Activated CD8-positive, alpha-beta memory T cell treated with anti-CD3 and anti-CD28 coated beads for 36 hours (primary cell): Measurements from ENCODE around the gene CCL1. TPM values are rescaled to one million over a fixed set of nuclear protein-coding genes. Genes with fewer than 3 reads are reported as not detected.
"Not testable (repeated sequence)": the region's sequence is repeated elsewhere in the genome, so short reads cannot be mapped to it uniquely, and the experiment has no call there.

Experiments
- CTCF ChIA-PET: fragments of 350-600 bp; sonication (Branson Sonifier 250); formaldehyde crosslinking; loops from one replicate; lab custom pipeline; 2021; ENCODE audit warnings: antibody characterized with exemption; lab: Charles Lee
- POLR2A ChIA-PET: fragments of 350-600 bp; sonication (Branson Sonifier 250); formaldehyde crosslinking; loops from one replicate; lab custom pipeline; 2021; ENCODE audit warnings: antibody characterized with exemption; lab: Charles Lee
- total RNA-seq, 2 experiments: library from RNA; stranded (reverse); gene quantifications; one replicate each; pipeline ENCODE4 v1.2.3, GENCODE V29; 2021

The CCL1 gene
- total RNA-seq, 2 experiments from 2014 or later = 20.3 to 21.9 TPM

GRCh38 chr17:34366529-34367107 is 3.6 kb upstream of the CCL1 start:
- ChIA-PET POLR2A (no interaction called here), CTCF (no interaction called here)

DNA sequence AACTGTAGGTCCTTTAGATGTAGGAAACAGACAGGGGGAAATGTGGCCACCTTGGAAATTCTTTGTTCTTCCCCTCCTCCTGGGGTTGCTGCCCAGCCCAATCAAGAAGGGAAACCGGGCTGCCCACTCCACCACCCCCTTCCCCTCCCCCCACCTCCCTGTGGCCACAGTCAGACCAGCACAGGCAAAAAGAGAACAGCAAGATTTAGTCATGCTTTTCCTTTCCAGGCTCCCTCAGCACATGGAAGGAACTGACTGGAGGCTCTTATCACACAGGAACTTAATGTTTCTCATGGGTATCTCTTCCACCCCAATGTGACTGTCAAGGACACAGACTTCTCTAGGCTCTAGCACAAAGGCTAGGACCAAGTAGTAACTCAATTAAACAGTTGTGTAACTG is 3.0 kb upstream of the CCL1 start:
- ChIA-PET CTCF (no interaction called here), POLR2A (no interaction called here)

GRCh38 chr17:34365340-34365739 is 2.3 kb upstream of the CCL1 start:
- CTCF ChIA-PET = no interaction called here
- POLR2A ChIA-PET = no interaction called here

DNA sequence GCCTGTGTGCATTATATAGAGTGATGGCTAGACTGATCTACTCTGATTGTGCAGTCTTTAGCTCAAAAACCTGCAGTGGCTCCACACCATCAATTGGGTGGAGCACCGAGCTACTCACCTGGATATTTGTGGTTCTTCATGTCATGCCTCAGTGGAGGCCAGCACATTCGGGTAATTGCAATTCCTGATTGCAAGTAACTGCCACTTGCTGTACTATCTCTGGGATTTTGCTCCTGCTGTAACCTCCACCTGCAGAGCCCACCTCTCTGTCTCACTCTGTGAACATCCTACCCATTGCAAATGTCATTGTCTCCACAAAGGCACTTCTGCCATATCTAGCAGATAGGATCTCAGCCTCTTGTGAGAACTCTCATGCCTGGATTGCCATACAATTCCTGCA is 1.7 kb upstream of the CCL1 start:
- CTCF ChIA-PET = interaction anchor here (0.6 kb wide), 1 partner anchor 193 kb away, joined by 3 read pairs; no protein-coding TSS in a partner anchor
- POLR2A ChIA-PET = no interaction called here

DNA sequence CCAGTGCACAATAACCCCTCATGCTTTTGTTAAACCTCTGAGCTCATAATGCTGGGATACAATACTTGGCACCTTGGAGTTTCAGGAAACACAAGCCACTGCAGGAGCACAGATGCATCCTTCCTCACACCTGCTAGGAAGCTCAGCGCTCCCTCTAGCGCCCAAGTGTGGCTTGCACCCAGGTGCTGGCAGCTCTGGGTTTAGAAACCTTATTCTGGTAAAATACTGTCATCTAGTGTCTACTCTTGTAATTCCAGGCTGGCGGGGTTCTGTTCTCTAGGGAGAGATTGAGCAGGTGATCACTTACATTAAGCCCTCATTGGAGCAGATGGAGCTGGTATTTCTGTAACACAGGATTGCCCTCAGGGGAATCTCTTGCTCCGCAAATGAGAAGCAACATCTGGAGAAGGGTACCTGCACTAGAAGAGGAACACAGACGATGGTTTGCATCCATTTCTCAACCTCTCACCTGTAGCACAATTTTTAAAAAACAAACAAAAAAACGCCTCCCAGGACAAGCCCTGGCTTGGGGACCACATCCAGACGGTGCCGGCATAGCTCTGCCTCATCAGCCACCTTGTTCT is 1.5 kb downstream of the CCL1 start:
- CTCF ChIA-PET = interaction anchor here (0.7 to 5.5 kb wide), 27 partner anchors 9 to 393 kb away, joined by 3 to 106 read pairs (median 4); partner anchors contain the start of gene CCL2
- POLR2A ChIA-PET = no interaction called here

GRCh38 chr17:34360601-34361270 is 2.3 kb downstream of the CCL1 start:
- POLR2A ChIA-PET = no interaction called here
- CTCF ChIA-PET = interaction anchor here (0.8 to 5.5 kb wide), 23 partner anchors 10 to 392 kb away, joined by 3 to 106 read pairs (median 4); partner anchors contain the start of gene CCL2

- ChIA-PET CTCF (interaction anchor here (1.4 to 5.5 kb wide), 2 partner anchors 156 to 187 kb away, joined by 3 to 106 read pairs; no protein-coding TSS in a partner anchor), POLR2A (no interaction called here)
Measured at GRCh38 chr17:34358631-34359030, 4.4 kb downstream of the CCL1 start.

- POLR2A ChIA-PET = no interaction called here
- CTCF ChIA-PET = no interaction called here
Measured at GRCh38 chr17:34357398-34357797, 5.6 kb downstream of the CCL1 start.

DNA sequence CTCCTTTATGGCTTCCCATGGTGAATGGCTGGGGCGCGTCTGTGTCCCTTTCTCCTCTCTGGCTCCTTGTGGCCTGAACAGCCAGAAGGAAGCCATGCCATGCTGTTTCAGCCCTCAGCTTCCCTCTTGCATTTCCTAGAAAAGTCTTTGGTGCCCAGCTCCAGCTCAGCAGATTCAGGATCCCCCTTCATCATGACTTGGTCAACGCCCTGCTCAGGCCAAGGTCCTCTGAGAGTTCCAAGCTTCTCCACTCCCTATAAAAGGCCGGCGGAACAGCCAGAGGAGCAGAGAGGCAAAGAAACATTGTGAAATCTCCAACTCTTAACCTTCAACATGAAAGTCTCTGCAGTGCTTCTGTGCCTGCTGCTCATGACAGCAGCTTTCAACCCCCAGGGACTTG is 6.8 kb downstream of the CCL1 start, which contains the start of gene CCL13:
TSS of gene CCL13 (plus strand) at position 287 of the 400 bp plus-strand sequence. CDS start at position 334, 47 bp downstream.
- ChIA-PET CTCF (no interaction called here), POLR2A (no interaction called here)

GRCh38 chr17:34354637-34355036 is 8.4 kb downstream of the CCL1 start:
- CTCF ChIA-PET = interaction anchor here (1.9 kb wide), 1 partner anchor 154 kb away, joined by 7 read pairs; no protein-coding TSS in a partner anchor
- POLR2A ChIA-PET = no interaction called here

- CTCF ChIA-PET = no interaction called here
- POLR2A ChIA-PET = no interaction called here
Measured at GRCh38 chr17:34352191-34352590, 10.8 kb downstream of the CCL1 start.

DNA sequence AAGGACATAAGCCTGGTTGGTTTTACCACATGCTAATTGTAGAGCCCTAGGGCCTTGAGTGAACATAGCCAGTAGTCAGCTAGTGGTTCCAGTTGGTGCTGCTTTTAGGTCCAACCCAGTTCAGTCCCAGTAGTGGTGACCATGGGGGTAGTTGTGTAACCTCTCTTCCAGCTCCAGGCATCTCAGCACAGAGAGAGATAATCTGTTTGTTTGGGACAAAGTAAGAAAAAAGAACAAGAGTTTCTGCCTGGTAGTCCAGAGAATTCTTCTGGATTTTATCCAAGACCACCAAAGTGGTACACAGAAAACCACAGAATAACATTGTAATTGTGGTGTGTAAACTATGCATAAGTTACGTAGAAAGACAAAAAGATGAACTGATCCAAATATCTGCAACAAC is 11.9 kb downstream of the CCL1 start:
- POLR2A ChIA-PET = no interaction called here

GRCh38 chr17:34349751-34350150 is 13.3 kb downstream of the CCL1 start:
- ChIA-PET CTCF (interaction anchor here (1.5 kb wide), 1 partner anchor 12 kb away, joined by 5 read pairs; no protein-coding TSS in a partner anchor), POLR2A (no interaction called here)

More for the DNA sequence above, 11.9 kb downstream of the CCL1 start:
- CTCF ChIA-PET = interaction anchor here (1.5 kb wide), 1 partner anchor 10 kb away, joined by 5 read pairs; no protein-coding TSS in a partner anchor

DNA sequence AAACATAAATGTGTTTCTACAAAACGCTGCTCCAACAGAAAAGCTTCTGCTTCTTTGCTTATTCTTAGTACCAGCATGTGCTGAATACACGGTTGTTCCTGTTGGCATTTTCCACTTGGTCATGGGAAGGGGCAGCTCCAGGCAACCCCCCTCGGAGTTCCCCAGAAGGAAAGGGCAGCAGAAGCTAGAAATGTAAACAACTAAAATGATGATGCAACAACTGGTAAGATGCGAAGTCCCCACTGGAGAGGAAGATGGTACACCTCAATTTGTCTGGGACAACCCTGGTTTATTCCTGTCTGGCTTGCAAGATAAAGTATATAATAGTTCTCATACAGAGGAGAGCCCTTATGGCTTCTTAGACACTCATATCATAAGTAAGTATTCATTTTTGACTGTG is 16.0 kb downstream of the CCL1 start:
- ChIA-PET POLR2A (no interaction called here), CTCF (interaction anchor here (1.4 kb wide), 1 partner anchor 14 kb away, joined by 3 read pairs; no protein-coding TSS in a partner anchor)

DNA sequence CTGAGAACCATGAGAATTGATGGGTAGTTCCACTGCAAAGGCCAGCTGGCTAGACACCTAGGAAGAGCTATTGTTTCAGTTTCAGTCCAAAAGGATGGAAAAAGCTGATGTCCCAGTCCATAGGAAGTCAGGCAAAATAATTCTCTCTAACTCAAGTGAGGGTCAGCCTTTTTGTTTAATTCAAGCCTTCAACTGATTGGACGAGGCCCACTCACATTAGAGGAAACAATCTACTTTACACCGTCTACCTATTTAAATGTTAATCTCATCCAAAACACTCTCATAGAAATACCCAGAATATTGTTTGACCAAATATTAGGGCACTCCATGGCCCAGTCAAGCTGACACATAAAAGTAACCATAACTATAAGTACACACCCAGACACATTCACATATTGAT is 21.1 kb downstream of the CCL1 start:
- ChIA-PET CTCF (no interaction called here), POLR2A (no interaction called here)

GRCh38 chr17:34339138-34339770 is 23.8 kb downstream of the CCL1 start:
- CTCF ChIA-PET = no interaction called here
- POLR2A ChIA-PET = no interaction called here

GRCh38 chr17:34337701-34338100 is 25.3 kb downstream of the CCL1 start:
- ChIA-PET CTCF (no interaction called here), POLR2A (no interaction called here)

DNA sequence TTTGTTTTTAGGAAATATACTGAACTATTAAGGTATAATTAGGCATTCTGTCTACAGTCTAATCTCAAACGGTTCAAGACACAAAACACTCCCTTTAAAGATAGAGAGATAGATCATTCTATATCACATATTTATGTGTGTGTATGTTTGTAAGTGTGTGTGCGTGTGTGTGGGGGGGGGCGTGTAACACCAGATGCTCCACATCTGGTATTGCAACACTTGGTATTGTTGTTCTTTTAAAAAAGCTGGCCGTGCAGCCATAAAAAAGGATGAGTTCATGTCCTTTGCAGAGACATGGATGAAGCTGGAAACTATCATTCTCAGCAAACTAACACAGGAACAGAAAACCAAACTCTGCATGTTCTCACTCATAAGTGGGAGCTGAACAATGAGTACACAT is 35.5 kb downstream of the CCL1 start:
- CTCF ChIA-PET = interaction anchor here (0.9 kb wide), 1 partner anchor 34 kb away, joined by 3 read pairs; no protein-coding TSS in a partner anchor
- POLR2A ChIA-PET = not testable (repeated sequence)

DNA sequence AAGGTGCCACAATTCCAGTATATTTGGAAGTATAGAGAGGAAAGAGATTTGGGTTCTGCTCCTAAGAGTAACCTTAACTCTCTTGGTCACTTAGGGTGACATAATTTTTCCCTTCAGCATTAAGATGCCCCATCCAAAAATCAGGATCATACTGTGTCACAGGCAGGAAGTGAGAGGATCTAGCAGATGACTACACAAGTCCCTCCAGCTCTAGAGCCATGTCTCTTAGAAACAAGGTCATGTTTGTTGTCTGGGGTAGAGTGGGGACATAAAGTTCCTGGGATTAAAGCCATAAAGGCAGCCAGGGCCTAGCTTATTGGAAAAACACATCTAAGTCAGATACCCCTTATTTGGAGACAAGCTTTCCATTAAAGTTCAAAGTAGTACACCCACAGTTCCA is 41.1 kb downstream of the CCL1 start:
- CTCF ChIA-PET = interaction anchor here (0.8 kb wide), 1 partner anchor 122 kb away, joined by 3 read pairs; no protein-coding TSS in a partner anchor
- POLR2A ChIA-PET = no interaction called here
